ENCODE results near the gene MOB3B. TPM values are rescaled to one million over a fixed set of nuclear protein-coding genes. Genes with fewer than 3 reads are reported as not detected.

Gene MOB3B
- polyA plus RNA-seq, 1 of the 3 experiments (the other 2 are of a cell fraction) = 0.90 TPM

- POLR2A ChIA-PET = no interaction called here
- no peak overlapping the region for H2AFZ ChIP-seq (ENCODE audit: low read depth)
- H3F3A ChIP-seq (replicated peaks; ENCODE audit: insufficient read depth) = peaks cover 16% of the 10 kb centered on the region
- CTCF ChIA-PET = no interaction called here
- no peak for TF ChIP-seq TAF1 (IDR thresholded peaks at IDR 0.05; ENCODE audit: borderline replicate concordance, low read depth, low read length)
- TF ChIP-seq RAD21 (IDR thresholded peaks at IDR 0.05; ENCODE audit: low read length) = no peak
- TF ChIP-seq PBX3 (IDR thresholded peaks at IDR 0.05) = no peak
- TF ChIP-seq RFX5 (IDR thresholded peaks at IDR 0.05; ENCODE audit: low read length) = no peak
- no peak for TF ChIP-seq GABPA (IDR thresholded peaks at IDR 0.05; ENCODE audit: low read depth)
- TF ChIP-seq JUND (IDR thresholded peaks at IDR 0.05) = peak; percentile 10; the same call in 1 of the 2 replicates
- TF ChIP-seq FOXM1 (IDR thresholded peaks at IDR 0.05; ENCODE audit: low read depth) = no peak
- WGBS (ENCODE audit: low lambda C conversion rate) = 71% methylated on average over 2 of the region's 2 CpGs
- no peak overlapping the region for H3K9ac ChIP-seq
- no peak overlapping the region for H3K4me2 ChIP-seq
- no peak overlapping the region for H3K4me3 ChIP-seq (ENCODE audit: low read depth in 2 of 2, low read length in 1 of 2)
- no peaks in the 10 kb centered on the region for H3K36me3 ChIP-seq (replicated peaks in 1 of 2; ENCODE audit: control insufficient read depth in 1 of 2, insufficient read depth in 2 of 2, low read length in 1 of 2)
- no peak for DNase-seq
- H3K4me1 ChIP-seq (ENCODE audit: control insufficient read depth in 1 of 2, insufficient read depth in 2 of 2, low read depth in 1 of 2, low read length in 1 of 2) = peaks cover 0 to 3% of the 10 kb centered on the region in 2 experiments; a peak in 1 of 4 replicates
- H3K79me2 ChIP-seq (ENCODE audit: insufficient read depth) = no peaks in the 10 kb centered on the region
- no peaks in the 10 kb centered on the region for H3K27me3 ChIP-seq (ENCODE audit: insufficient read depth)
- H3K27ac ChIP-seq (ENCODE audit: low read depth in 2 of 2, low read length in 1 of 2) = no peak overlapping the region
- no peaks in the 10 kb centered on the region for H4K20me1 ChIP-seq (ENCODE audit: insufficient read depth)
- no peaks in the 10 kb centered on the region for H3K9me2 ChIP-seq
- H3K9me3 ChIP-seq = no peaks in the 10 kb centered on the region
Observed at GRCh38 chr9:27462846-27463245, 66.8 kb downstream of the MOB3B start.

- no peaks in the 10 kb centered on the region for H4K20me1 ChIP-seq (ENCODE audit: insufficient read depth)
- ChIA-PET POLR2A (no interaction called here), CTCF (interaction anchor here (2.6 kb wide), 1 partner anchor 10 kb away, joined by 10 read pairs; no protein-coding TSS in a partner anchor)
- 82% methylated on average over 2 of the region's 2 CpGs for WGBS (ENCODE audit: low lambda C conversion rate)
- TF ChIP-seq YY1 (IDR thresholded peaks at IDR 0.05; ENCODE audit: low read depth) = no peak
- no peak for TF ChIP-seq IRF3 (IDR thresholded peaks at IDR 0.05; ENCODE audit: low read depth, low read length)
- TF ChIP-seq ZBTB33 (IDR thresholded peaks at IDR 0.05; ENCODE audit: borderline replicate concordance, low read depth) = no peak
- no peak for TF ChIP-seq POLR2AphosphoS5 (IDR thresholded peaks at IDR 0.05; ENCODE audit: low read depth, low read length)
- TF ChIP-seq RCOR1 (IDR thresholded peaks at IDR 0.05; ENCODE audit: low read length) = no peak
- TF ChIP-seq TAF1 (IDR thresholded peaks at IDR 0.05; ENCODE audit: borderline replicate concordance, low read depth, low read length) = no peak
- TF ChIP-seq ELF1 (IDR thresholded peaks at IDR 0.05) = no peak
- no peak for TF ChIP-seq TEAD4 (IDR thresholded peaks at IDR 0.05; ENCODE audit: borderline replicate concordance, insufficient read depth)
- TF ChIP-seq MXI1 (IDR thresholded peaks at IDR 0.05; ENCODE audit: low read depth, low read length) = no peak
- no peak for TF ChIP-seq PBX3 (IDR thresholded peaks at IDR 0.05)
- TF ChIP-seq MEF2A (IDR thresholded peaks at IDR 0.05; ENCODE audit: borderline replicate concordance, low read depth) = no peak
- TF ChIP-seq EZH2phosphoT487 (IDR thresholded peaks at IDR 0.05; ENCODE audit: borderline replicate concordance, low read depth) = no peak
- no peak overlapping the region for H3K4me2 ChIP-seq
- no peak overlapping the region for H3K27ac ChIP-seq (ENCODE audit: low read depth in 2 of 2, low read length in 1 of 2)
- no peak overlapping the region for H3K9ac ChIP-seq
- no peaks in the 10 kb centered on the region for H3K9me2 ChIP-seq
- H3K4me3 ChIP-seq (ENCODE audit: low read depth in 2 of 2, low read length in 1 of 2) = no peak overlapping the region
- no peaks in the 10 kb centered on the region for H3K9me3 ChIP-seq
- no peak for DNase-seq
- H3K79me2 ChIP-seq (ENCODE audit: insufficient read depth) = no peaks in the 10 kb centered on the region
- H3K36me3 ChIP-seq (replicated peaks in 1 of 2; ENCODE audit: control insufficient read depth in 1 of 2, insufficient read depth in 2 of 2, low read length in 1 of 2) = no peaks in the 10 kb centered on the region
- H3K4me1 ChIP-seq (ENCODE audit: control insufficient read depth in 1 of 2, insufficient read depth in 2 of 2, low read depth in 1 of 2, low read length in 1 of 2) = peaks cover 0 to under 1% of the 10 kb centered on the region in 2 experiments; a peak in 1 of 4 replicates
- no peak overlapping the region for H2AFZ ChIP-seq (ENCODE audit: low read depth)
- H3K27me3 ChIP-seq (ENCODE audit: insufficient read depth) = no peaks in the 10 kb centered on the region
- peaks cover 16% of the 10 kb centered on the region for H3F3A ChIP-seq (replicated peaks; ENCODE audit: insufficient read depth)
Observed at GRCh38 chr9:27462434-27462833, 67.2 kb downstream of the MOB3B start.
